WTC11 (cell line): ENCODE results near the gene MAPK12. TPM values are rescaled to one million over a fixed set of nuclear protein-coding genes. Genes with fewer than 3 reads are reported as not detected.

Experiments
- ATAC-seq: fragments of 200-7000 bp; cut with Tn5 transposase; 2 replicates; pipeline ENCODE4 v1.10.0; 2021; ENCODE audit warnings: mild to moderate bottlenecking, moderate library complexity
- CTCF ChIA-PET: fragments of 300-600 bp; sonication (Branson Sonifier 250); formaldehyde crosslinking; loops from one replicate; lab custom pipeline; 2021; ENCODE audit warnings: antibody characterized with exemption; lab: Charles Lee
- POLR2A ChIA-PET: fragments of 350-600 bp; sonication (Branson Sonifier 250); formaldehyde crosslinking; loops from one replicate; lab custom pipeline; 2021; ENCODE audit warnings: antibody characterized with exemption; lab: Charles Lee
- DNase-seq: peaks from one replicate; pipeline ENCODE4 v3.0.0; 2021; ENCODE audit warnings: low spot score
- H3K27ac Mint-ChIP-seq: 2 replicates; pipeline ENCODE4 v1.8.0; 2021; ENCODE audit warnings: mixed read lengths
- H3K27me3 Mint-ChIP-seq: 2 replicates; pipeline ENCODE4 v1.8.0; 2021; ENCODE audit warnings: low read depth, mild to moderate bottlenecking, moderate library complexity, mixed read lengths
- H3K36me3 Mint-ChIP-seq: 2 replicates; pipeline ENCODE4 v1.8.0; 2021; ENCODE audit warnings: mixed read lengths
- H3K4me1 Mint-ChIP-seq: 2 replicates; pipeline ENCODE4 v1.8.0; 2022; ENCODE audit warnings: mixed read lengths
- H3K4me3 Mint-ChIP-seq: 2 replicates; pipeline ENCODE4 v1.8.0; 2021; ENCODE audit warnings: mild to moderate bottlenecking, moderate library complexity, mixed read lengths
- H3K9me3 Mint-ChIP-seq: 2 replicates; pipeline ENCODE4 v1.8.0; 2021; ENCODE audit warnings: mixed read lengths
- ATF3 ChIP-seq: sonication (generic); formaldehyde crosslinking; conservative IDR thresholded peaks from 2 replicates; pipeline ENCODE4 v1.8.1; 2022; ENCODE audit warnings: mild to moderate bottlenecking, missing genetic modification reagents
- E2F1 ChIP-seq: sonication (generic); formaldehyde crosslinking; IDR thresholded peaks from 2 replicates; pipeline ENCODE4 v1.8.0; 2022; ENCODE audit warnings: mild to moderate bottlenecking, missing genetic modification reagents
- E2F5 ChIP-seq: sonication (generic); formaldehyde crosslinking; IDR thresholded peaks from 2 replicates; pipeline ENCODE4 v1.8.1; 2022; ENCODE audit warnings: mild to moderate bottlenecking, moderate library complexity, missing genetic modification reagents
- ESRRA ChIP-seq: sonication (generic); formaldehyde crosslinking; IDR thresholded peaks from 2 replicates; pipeline ENCODE4 v1.8.1; 2022; ENCODE audit warnings: mild to moderate bottlenecking, missing genetic modification reagents, borderline replicate concordance
- FOXK1 ChIP-seq: sonication (generic); formaldehyde crosslinking; IDR thresholded peaks from 2 replicates; pipeline ENCODE4 v1.8.0; 2022; ENCODE audit warnings: mild to moderate bottlenecking, moderate library complexity, missing genetic modification reagents
- FOXP1 ChIP-seq: sonication (generic); formaldehyde crosslinking; IDR thresholded peaks from 2 replicates; pipeline ENCODE4 v1.8.0; 2022; ENCODE audit warnings: missing genetic modification reagents, mild to moderate bottlenecking, moderate library complexity, borderline replicate concordance
- HMGA2 ChIP-seq: fragments of 250-450 bp; sonication (Bioruptor Pico); IDR thresholded peaks from 2 replicates; pipeline ENCODE4 v1.4.0; 2021; ENCODE audit warnings: mild to moderate bottlenecking, moderate library complexity
- JUN ChIP-seq: sonication (generic); formaldehyde crosslinking; IDR thresholded peaks from 2 replicates; pipeline ENCODE4 v1.8.0; 2023; ENCODE audit warnings: mild to moderate bottlenecking, missing genetic modification reagents
- MYBL2 ChIP-seq: sonication (generic); formaldehyde crosslinking; IDR thresholded peaks from 2 replicates; pipeline ENCODE4 v1.8.1; 2023; ENCODE audit warnings: mild to moderate bottlenecking, moderate library complexity, missing genetic modification reagents
- NFYB ChIP-seq: sonication (generic); formaldehyde crosslinking; conservative IDR thresholded peaks from 2 replicates; pipeline ENCODE4 v1.8.0; 2022; ENCODE audit warnings: low read depth, missing genetic modification reagents
- NR2C2 ChIP-seq: sonication (generic); formaldehyde crosslinking; IDR thresholded peaks from 2 replicates; pipeline ENCODE4 v1.8.0; 2022; ENCODE audit warnings: mild to moderate bottlenecking, missing genetic modification reagents
- OVOL2 ChIP-seq: fragments of 250-450 bp; sonication (Bioruptor Pico); IDR thresholded peaks from 2 replicates; pipeline ENCODE4 v1.9.0; 2021; ENCODE audit warnings: mild to moderate bottlenecking, borderline replicate concordance
- PRRX2 ChIP-seq: fragments of 250-450 bp; sonication (Bioruptor Pico); IDR thresholded peaks from 2 replicates; pipeline ENCODE4 v1.8.0; 2021; ENCODE audit warnings: mild to moderate bottlenecking
- RORB ChIP-seq: fragments of 250-450 bp; sonication (Bioruptor Pico); IDR thresholded peaks from 2 replicates; pipeline ENCODE4 v1.9.0; 2021; ENCODE audit warnings: mild to moderate bottlenecking
- STAT6 ChIP-seq: sonication (generic); formaldehyde crosslinking; conservative IDR thresholded peaks from 2 replicates; pipeline ENCODE4 v1.8.1; 2023; ENCODE audit warnings: mild to moderate bottlenecking, low read depth, missing genetic modification reagents, moderate library complexity
- TCF7 ChIP-seq: sonication (generic); formaldehyde crosslinking; IDR thresholded peaks from 2 replicates; pipeline ENCODE4 v1.8.0; 2022; ENCODE audit warnings: mild to moderate bottlenecking, low read depth, missing genetic modification reagents, moderate library complexity
- TEAD1 ChIP-seq: sonication (generic); formaldehyde crosslinking; IDR thresholded peaks from 2 replicates; pipeline ENCODE4 v1.8.0; 2022; ENCODE audit warnings: mild to moderate bottlenecking, missing genetic modification reagents
- TEAD4 ChIP-seq: sonication (generic); formaldehyde crosslinking; IDR thresholded peaks from 2 replicates; pipeline ENCODE4 v1.8.0; 2022; ENCODE audit warnings: mild to moderate bottlenecking, missing genetic modification reagents
- ZMAT4 ChIP-seq: fragments of 250-450 bp; sonication (Bioruptor Pico); IDR thresholded peaks from 2 replicates; pipeline ENCODE4 v1.9.0; 2021; ENCODE audit warnings: mild to moderate bottlenecking
- ZNF121 ChIP-seq: sonication (generic); formaldehyde crosslinking; IDR thresholded peaks from 2 replicates; pipeline ENCODE4 v1.8.0; 2023; ENCODE audit warnings: missing genetic modification reagents
- ZNF138 ChIP-seq: sonication (generic); formaldehyde crosslinking; conservative IDR thresholded peaks from 2 replicates; pipeline ENCODE4 v1.8.1; 2022; ENCODE audit warnings: mild to moderate bottlenecking, moderate library complexity, missing genetic modification reagents
- ZNF317 ChIP-seq: sonication (generic); formaldehyde crosslinking; IDR thresholded peaks from 2 replicates; pipeline ENCODE4 v1.8.1; 2023; ENCODE audit warnings: low read depth, mild to moderate bottlenecking, moderate library complexity, missing genetic modification reagents, borderline replicate concordance
- ZNF396 ChIP-seq: fragments of 250-450 bp; sonication (Bioruptor Pico); IDR thresholded peaks from 2 replicates; pipeline ENCODE4 v1.8.0; 2021; ENCODE audit warnings: mild to moderate bottlenecking, moderate library complexity, borderline replicate concordance
- ZNF416 ChIP-seq: fragments of 250-450 bp; sonication (Bioruptor Pico); IDR thresholded peaks from 2 replicates; pipeline ENCODE4 v1.9.0; 2021; ENCODE audit warnings: mild to moderate bottlenecking, inconsistent platforms
- ZNF532 ChIP-seq: fragments of 250-450 bp; sonication (Bioruptor Pico); IDR thresholded peaks from 2 replicates; pipeline ENCODE4 v1.9.0; 2021; ENCODE audit warnings: mild to moderate bottlenecking, borderline replicate concordance
- ZNF671 ChIP-seq: fragments of 250-450 bp; sonication (Bioruptor Pico); IDR thresholded peaks from 2 replicates; pipeline ENCODE4 v1.8.0; 2021; ENCODE audit warnings: mild to moderate bottlenecking
- total RNA-seq: library from RNA; stranded (reverse); gene quantifications from 3 replicates; pipeline ENCODE4 v1.2.3, GENCODE V29; 2021

MAPK12 gene
- total RNA-seq, 1 experiment from 2014 or later, result 31.0 TPM

- Mint-ChIP-seq H3K27me3 (peaks cover 53% of the 10 kb centered on the region), H3K36me3 (peaks cover 4% of the 10 kb centered on the region), H3K4me3 (peak within 1 kb of the TSS; percentile 57), H3K27ac (no peak within 1 kb of the TSS), H3K4me1 (no peaks in the 10 kb centered on the region), H3K9me3 (no peaks in the 10 kb centered on the region)
- POLR2A ChIA-PET, result interaction anchor here (1.5 kb wide), 1 partner anchor 24 kb away, joined by 3 read pairs; no protein-coding TSS in a partner anchor
- ATAC-seq, result peak; percentile 5; the same call in 1 of the 2 replicates
- no peak for TF ChIP-seq TEAD1
- TF ChIP-seq HMGA2 (CRISPR knock-in tag), result no peak
- TF ChIP-seq E2F5 (CRISPR knock-in tag), result no peak
- TF ChIP-seq JUN (CRISPR knock-in tag), result no peak
- no peak for TF ChIP-seq ZNF121 (CRISPR knock-in tag)
- no peak for TF ChIP-seq ZNF532 (CRISPR knock-in tag)
- TF ChIP-seq ATF3 (CRISPR knock-in tag), result no peak
- TF ChIP-seq ZNF671, result no peak
- TF ChIP-seq E2F1, result no peak
- TF ChIP-seq ZMAT4 (CRISPR knock-in tag), result no peak
- no peak for TF ChIP-seq RORB
- no peak for TF ChIP-seq NFYB (CRISPR knock-in tag)
- TF ChIP-seq FOXP1 (CRISPR knock-in tag), result no peak
- no peak for TF ChIP-seq TEAD4 (CRISPR knock-in tag)
- TF ChIP-seq NR2C2 (CRISPR knock-in tag), result no peak
- TF ChIP-seq ESRRA (CRISPR knock-in tag), result no peak
- no peak for TF ChIP-seq ZNF317 (CRISPR knock-in tag)
- TF ChIP-seq PRRX2 (CRISPR knock-in tag), result no peak
- TF ChIP-seq ZNF416 (CRISPR knock-in tag), result no peak
- peak; percentile 35 for DNase-seq
- CTCF ChIA-PET, result interaction anchor here (1.0 kb wide), 1 partner anchor 79 kb away, joined by 4 read pairs; no protein-coding TSS in a partner anchor
These were observed 8.6 kb upstream of the MAPK12 start, which contains the start of gene MAPK11 for GRCh38 chr22:50269970-50270665. TSS of gene MAPK11 (minus strand) at chr22:50270380. CDS start at chr22:50270292, 88 bp downstream.

GRCh38 chr22:50269573-50269969, 8.1 kb upstream of the MAPK12 start:
- DNase-seq (no peak), ATAC-seq (no peak)
- TF ChIP-seq ZNF396 (CRISPR knock-in tag) (no peak), ESRRA (CRISPR knock-in tag) (no peak), OVOL2 (no peak), MYBL2 (no peak), FOXK1 (CRISPR knock-in tag) (no peak), ZNF138 (CRISPR knock-in tag) (no peak), STAT6 (no peak), TCF7 (CRISPR knock-in tag) (no peak)
- H3K9me3 Mint-ChIP-seq, result no peaks in the 10 kb centered on the region
- CTCF ChIA-PET, result interaction anchor here (0.6 to 1.4 kb wide), 4 partner anchors 18 to 79 kb away, joined by 3 to 4 read pairs (median 4); partner anchors contain the start of gene HDAC10
- no peak overlapping the region for H3K27ac Mint-ChIP-seq
- no peaks in the 10 kb centered on the region; the same call in 1 of the 2 replicates for H3K36me3 Mint-ChIP-seq
- peaks cover 54% of the 10 kb centered on the region for H3K27me3 Mint-ChIP-seq
- H3K4me3 Mint-ChIP-seq, result peak overlapping the region; percentile 57
- H3K4me1 Mint-ChIP-seq, result no peaks in the 10 kb centered on the region
- POLR2A ChIA-PET, result interaction anchor here (1.5 kb wide), 1 partner anchor 24 kb away, joined by 3 read pairs; no protein-coding TSS in a partner anchor
